Measurements from ENCODE around the gene TNFRSF4.
A peak's percentile ranks its signal among the peaks of the same experiment; 100 is the strongest.

Gene TNFRSF4

GRCh38 chr1:1212780-1213344 lies 1.1 kb downstream of the TNFRSF4 start:
- Histone ChIP-seq H3K4me1 (ENCODE audit: insufficient read depth, low read length) (no peaks in the 10 kb centered on the region), H3K27ac (ENCODE audit: low read depth, low read length) (no peak overlapping the region), H3K9me3 (ENCODE audit: insufficient read depth, low read depth, low read length) (no peaks in the 10 kb centered on the region), H3K36me3 (ENCODE audit: insufficient read depth, low read length) (peaks cover 13% of the 10 kb centered on the region; the same call in 1 of the 2 replicates), H3K27me3 (ENCODE audit: insufficient read depth, low read length) (no peaks in the 10 kb centered on the region), H3K9ac (ENCODE audit: low read depth, low read length) (no peak overlapping the region), H3K4me3 (ENCODE audit: low read length) (no peak overlapping the region)
- 94% methylated on average over 24 of the region's 24 CpGs for WGBS

- peaks cover 9% of the 10 kb centered on the region for H3K27me3 ChIP-seq (ENCODE audit: insufficient read depth, low read length)
- WGBS: 93% methylated on average over 28 of the region's 28 CpGs
- H3K36me3 ChIP-seq (ENCODE audit: insufficient read depth, low read length): peaks cover 5% of the 10 kb centered on the region; the same call in 1 of the 2 replicates
- H3K4me1 ChIP-seq (ENCODE audit: insufficient read depth, low read length): no peaks in the 10 kb centered on the region; the same call in 1 of the 2 replicates
- no peak overlapping the region for H3K27ac ChIP-seq (ENCODE audit: low read depth, low read length)
- no peak overlapping the region for H3K9ac ChIP-seq (ENCODE audit: low read depth, low read length)
- no peak overlapping the region for H3K4me3 ChIP-seq (ENCODE audit: low read length)
- no peaks in the 10 kb centered on the region for H3K9me3 ChIP-seq (ENCODE audit: insufficient read depth, low read depth, low read length)
Measured at GRCh38 chr1:1211541-1212441, 2.2 kb downstream of the TNFRSF4 start.

- 93% methylated on average over 30 of the region's 31 CpGs for WGBS
- H3K4me3 ChIP-seq (ENCODE audit: low read length): no peak overlapping the region
- no peaks in the 10 kb centered on the region for H3K9me3 ChIP-seq (ENCODE audit: insufficient read depth, low read depth, low read length)
- peaks cover 17% of the 10 kb centered on the region for H3K27me3 ChIP-seq (ENCODE audit: insufficient read depth, low read length)
- no peaks in the 10 kb centered on the region; the same call in 1 of the 2 replicates for H3K4me1 ChIP-seq (ENCODE audit: insufficient read depth, low read length)
- no peaks in the 10 kb centered on the region for H3K36me3 ChIP-seq (ENCODE audit: insufficient read depth, low read length)
- H3K27ac ChIP-seq (ENCODE audit: low read depth, low read length): no peak overlapping the region
- H3K9ac ChIP-seq (ENCODE audit: low read depth, low read length): no peak overlapping the region
Measured at GRCh38 chr1:1210726-1211540, 3.0 kb downstream of the TNFRSF4 start.

GRCh38 chr1:1208713-1209433 lies 5.1 kb downstream of the TNFRSF4 start:
- no peak overlapping the region for H3K27ac ChIP-seq (ENCODE audit: low read depth, low read length)
- no peak overlapping the region for H3K9ac ChIP-seq (ENCODE audit: low read depth, low read length)

GRCh38 chr1:1207571-1207892 lies 6.4 kb downstream of the TNFRSF4 start:
- H3K4me3 ChIP-seq (ENCODE audit: low read length): no peak overlapping the region
- no peak overlapping the region for H3K27ac ChIP-seq (ENCODE audit: low read depth, low read length)
- peaks cover 35% of the 10 kb centered on the region for H3K27me3 ChIP-seq (ENCODE audit: insufficient read depth, low read length)
- WGBS: 84% methylated on average over 11 of the region's 11 CpGs
- H3K9ac ChIP-seq (ENCODE audit: low read depth, low read length): no peak overlapping the region
- no peaks in the 10 kb centered on the region for H3K36me3 ChIP-seq (ENCODE audit: insufficient read depth, low read length)
- no peaks in the 10 kb centered on the region; the same call in 1 of the 2 replicates for H3K4me1 ChIP-seq (ENCODE audit: insufficient read depth, low read length)
- H3K9me3 ChIP-seq (ENCODE audit: insufficient read depth, low read depth, low read length): no peaks in the 10 kb centered on the region

More at GRCh38 chr1:1208713-1209433, 5.1 kb downstream of the TNFRSF4 start:
- no peaks in the 10 kb centered on the region for H3K36me3 ChIP-seq (ENCODE audit: insufficient read depth, low read length)
- 89% methylated on average over 37 of the region's 38 CpGs for WGBS
- H3K27me3 ChIP-seq (ENCODE audit: insufficient read depth, low read length): peaks cover 28% of the 10 kb centered on the region
- H3K9me3 ChIP-seq (ENCODE audit: insufficient read depth, low read depth, low read length): no peaks in the 10 kb centered on the region
- H3K4me1 ChIP-seq (ENCODE audit: insufficient read depth, low read length): no peaks in the 10 kb centered on the region; the same call in 1 of the 2 replicates
- H3K4me3 ChIP-seq (ENCODE audit: low read length): no peak overlapping the region

- Histone ChIP-seq H3K36me3 (ENCODE audit: insufficient read depth, low read length) (no peaks in the 10 kb centered on the region), H3K4me1 (ENCODE audit: insufficient read depth, low read length) (no peaks in the 10 kb centered on the region; the same call in 1 of the 2 replicates), H3K27me3 (ENCODE audit: insufficient read depth, low read length) (peaks cover 35% of the 10 kb centered on the region), H3K4me3 (ENCODE audit: low read length) (peak overlapping the region; percentile 32; the same call in 1 of the 2 replicates), H3K27ac (ENCODE audit: low read depth, low read length) (no peak overlapping the region), H3K9me3 (ENCODE audit: insufficient read depth, low read depth, low read length) (no peaks in the 10 kb centered on the region), H3K9ac (ENCODE audit: low read depth, low read length) (no peak overlapping the region)
- WGBS: 76% methylated on average over 19 of the region's 19 CpGs
Measured at GRCh38 chr1:1206966-1207531, 6.9 kb downstream of the TNFRSF4 start.

- no peaks in the 10 kb centered on the region; the same call in 1 of the 2 replicates for H3K4me1 ChIP-seq (ENCODE audit: insufficient read depth, low read length)
- H3K9me3 ChIP-seq (ENCODE audit: insufficient read depth, low read depth, low read length): no peaks in the 10 kb centered on the region
- H3K27me3 ChIP-seq (ENCODE audit: insufficient read depth, low read length): peaks cover 36% of the 10 kb centered on the region
- H3K36me3 ChIP-seq (ENCODE audit: insufficient read depth, low read length): no peaks in the 10 kb centered on the region
- peak within 1 kb of the TSS; percentile 32 for H3K4me3 ChIP-seq (ENCODE audit: low read length)
- 11% methylated on average over 49 of the region's 49 CpGs for WGBS
- H3K27ac ChIP-seq (ENCODE audit: low read depth, low read length): no peak within 1 kb of the TSS
- H3K9ac ChIP-seq (ENCODE audit: low read depth, low read length): no peak within 1 kb of the TSS
Measured at GRCh38 chr1:1206376-1206965, 7.5 kb downstream of the TNFRSF4 start, which contains the start of gene TNFRSF18. TNFRSF18 (minus strand) TSS chr1:1206592; CDS start chr1:1206571, 21 bp downstream.

- H3K4me3 ChIP-seq (ENCODE audit: low read length): peak overlapping the region; percentile 32
Measured at GRCh38 chr1:1205769-1206375, 8.1 kb downstream of the TNFRSF4 start.

GRCh38 chr1:1204998-1205768 lies 8.8 kb downstream of the TNFRSF4 start:
- H3K9me3 ChIP-seq (ENCODE audit: insufficient read depth, low read depth, low read length): no peaks in the 10 kb centered on the region
- H3K27ac ChIP-seq (ENCODE audit: low read depth, low read length): no peak overlapping the region
- H3K36me3 ChIP-seq (ENCODE audit: insufficient read depth, low read length): no peaks in the 10 kb centered on the region
- no peaks in the 10 kb centered on the region; the same call in 1 of the 2 replicates for H3K4me1 ChIP-seq (ENCODE audit: insufficient read depth, low read length)
- 92% methylated on average over 19 of the region's 19 CpGs for whole genome bisulfite sequencing
- no peak overlapping the region for H3K9ac ChIP-seq (ENCODE audit: low read depth, low read length)
- H3K27me3 ChIP-seq (ENCODE audit: insufficient read depth, low read length): peaks cover 42% of the 10 kb centered on the region
- no peak overlapping the region for H3K4me3 ChIP-seq (ENCODE audit: low read length)

More at GRCh38 chr1:1205769-1206375, 8.1 kb downstream of the TNFRSF4 start:
- 33% methylated on average over 31 of the region's 31 CpGs for WGBS
- H3K9ac ChIP-seq (ENCODE audit: low read depth, low read length): no peak overlapping the region
- no peaks in the 10 kb centered on the region; the same call in 1 of the 2 replicates for H3K4me1 ChIP-seq (ENCODE audit: insufficient read depth, low read length)
- H3K9me3 ChIP-seq (ENCODE audit: insufficient read depth, low read depth, low read length): no peaks in the 10 kb centered on the region
- no peaks in the 10 kb centered on the region for H3K36me3 ChIP-seq (ENCODE audit: insufficient read depth, low read length)
- no peak overlapping the region for H3K27ac ChIP-seq (ENCODE audit: low read depth, low read length)
- peaks cover 38% of the 10 kb centered on the region for H3K27me3 ChIP-seq (ENCODE audit: insufficient read depth, low read length)
